ENCODE measurements around the gene ASAP2.

GRCh38 chr2:9278439-9278838 lies 71.8 kb downstream of the ASAP2 start:
- TF ChIP-seq CTCF (IDR thresholded peaks at IDR 0.05) (no peak), POLR2A (IDR thresholded peaks at IDR 0.05) (no peak), EP300 (IDR thresholded peaks at IDR 0.05) (no peak)

Data from suprapubic skin (tissue), 3 donors.